A549 (cell line): ENCODE results near the gene COCH. TPM values are rescaled to one million over a fixed set of nuclear protein-coding genes. Genes with fewer than 3 reads are reported as not detected.

Experiments used
- ATAC-seq, 2 experiments: fragments of 200-7000 bp in 1 of 2; fragments of >200 bp in 1 of 2; cut with Nextera tagmentation in 1 of 2; cut with Tn5 transposase in 1 of 2; 3 replicates each; pipeline versions ENCODE4 v1.8.0 to v1.9.1; 2018 to 2020; ENCODE audit warnings: mild to moderate bottlenecking in 1 of 2, moderate library complexity in 1 of 2
- CTCF ChIA-PET: fragments of 300-600 bp; sonication (Branson Sonifier 250); formaldehyde crosslinking; extraction: SDS; loops from one replicate; lab custom pipeline; 2021; ENCODE audit warnings: antibody characterized with exemption, inconsistent platforms; lab: Yijun Ruan, JAX
- POLR2A ChIA-PET: fragments of 350-600 bp; formaldehyde crosslinking; extraction: SDS; loops from one replicate; lab custom pipeline; 2021; ENCODE audit warnings: antibody characterized with exemption, inconsistent platforms; lab: Yijun Ruan, JAX
- DNase-seq, 2 experiments: peaks; one replicate each; pipeline versions ENCODE4 v3.0.0 to v3.0.0-alpha.2; 2011 to 2016; ENCODE audit warnings: low read depth in 1 of 2, low spot score in 1 of 2
- FAIRE-seq: peaks from 2 replicates; lab custom pipeline; 2011; peaks lifted over from hg19 to GRCh38; lab: Jason Lieb, UNC
- H3K27ac ChIP-seq, 2 experiments: fragments of >200 bp; sonication (Bioruptor Twin); formaldehyde crosslinking; 3 replicates each; pipeline ENCODE4 v1.5.1; 2016 to 2017
- H3K4me1 ChIP-seq: fragments of >200 bp; sonication (Bioruptor Twin); formaldehyde crosslinking; 3 replicates; pipeline ENCODE4 v1.6.1; 2016
- H3K4me2 ChIP-seq: fragments of >200 bp; sonication (Bioruptor Twin); formaldehyde crosslinking; 3 replicates; pipeline ENCODE4 v1.6.1; 2016
- H3K4me3 ChIP-seq: fragments of >200 bp; sonication (Bioruptor Twin); formaldehyde crosslinking; 3 replicates; pipeline ENCODE4 v1.5.1; 2016
- H3K9me3 ChIP-seq: fragments of >200 bp; sonication (Bioruptor Twin); formaldehyde crosslinking; 3 replicates; pipeline ENCODE4 v1.6.1; 2016
- CHD2 ChIP-seq: fragments of 150-350 bp; IDR thresholded peaks from 2 replicates; pipeline ENCODE4 v1.6.1; 2014; ENCODE audit warnings: low read length; ENCODE audit not compliant: partially characterized antibody
- EP300 ChIP-seq, 2 experiments: fragments of >200 bp; sonication (Bioruptor Twin); formaldehyde crosslinking; IDR thresholded peaks; 2 replicates in 1 of 2; 3 replicates in 1 of 2; pipeline ENCODE4 v1.6.1; 2016 to 2017
- FOSB ChIP-seq: fragments of 250-450 bp; sonication (Bioruptor Pico); IDR thresholded peaks from 2 replicates; pipeline ENCODE4 v1.5.0; 2020; ENCODE audit warnings: mild to moderate bottlenecking, moderate library complexity
- FOSL2 ChIP-seq, 2 experiments: fragments of 450-650 bp in 1 of 2; fragments of >200 bp in 1 of 2; sonication (Bioruptor Twin) in 1 of 2; formaldehyde crosslinking; IDR thresholded peaks; 2 replicates each; pipeline versions ENCODE4 v1.5.0 to v1.6.1; 2016 to 2020; ENCODE audit warnings: mild to moderate bottlenecking in 1 of 2, moderate library complexity in 1 of 2
- GATA3 ChIP-seq: IDR thresholded peaks from 2 replicates; pipeline ENCODE4 v1.6.1; 2012; ENCODE audit warnings: borderline replicate concordance
- HDAC2 ChIP-seq: fragments of 200-600 bp; sonication (generic); IDR thresholded peaks from 2 replicates; pipeline ENCODE4 v1.6.1; 2016
- HOXB13 ChIP-seq: fragments of 250-450 bp; sonication (Bioruptor Pico); IDR thresholded peaks from 2 replicates; pipeline ENCODE4 v1.5.0; 2020; ENCODE audit warnings: low read depth, mild to moderate bottlenecking, moderate library complexity
- MAX ChIP-seq: IDR thresholded peaks from 2 replicates; pipeline ENCODE4 v1.6.1; 2012
- MYC ChIP-seq: IDR thresholded peaks from 2 replicates; pipeline ENCODE4 v1.6.1; 2012; ENCODE audit warnings: mild to moderate bottlenecking, inconsistent platforms, low read length, improper control_type of control experiment, borderline replicate concordance
- RCOR1 ChIP-seq: fragments of 150-350 bp; IDR thresholded peaks from 2 replicates; pipeline ENCODE4 v1.6.1; 2014; ENCODE audit warnings: antibody characterized with exemption, low read length, low read depth
- RFX5 ChIP-seq: fragments of 450-650 bp; IDR thresholded peaks from 2 replicates; pipeline ENCODE4 v1.7.1; 2014; ENCODE audit warnings: antibody characterized with exemption, mild to moderate bottlenecking, moderate library complexity
- RNF2 ChIP-seq: fragments of 200-600 bp; sonication (generic); IDR thresholded peaks from 2 replicates; pipeline ENCODE4 v1.6.1; 2016; ENCODE audit warnings: low read depth, mild to moderate bottlenecking, antibody characterized with exemption, moderate library complexity, borderline replicate concordance
- SREBF2 ChIP-seq: fragments of 450-650 bp; IDR thresholded peaks from 2 replicates; pipeline ENCODE4 v1.6.1; 2014; ENCODE audit warnings: mild to moderate bottlenecking, moderate library complexity
- ZC3H11A ChIP-seq: fragments of 450-650 bp; IDR thresholded peaks from 2 replicates; pipeline ENCODE4 v1.6.1; 2014; ENCODE audit warnings: antibody characterized with exemption, mild to moderate bottlenecking
- ZFP36 ChIP-seq: fragments of 450-650 bp; IDR thresholded peaks from 2 replicates; pipeline ENCODE4 v1.6.1; 2014; ENCODE audit warnings: borderline replicate concordance; ENCODE audit not compliant: partially characterized antibody
- WGBS: methylation state at CpG from one replicate; pipeline ENCODE4 v1.1.6; 2017; ENCODE audit errors: missing lambda C conversion rate; 5-methylcytosine and 5-hydroxymethylcytosine counted together
- polyA plus RNA-seq, 4 experiments: library from polyadenylated mRNA; depleted of rRNA in 3 of 4; stranded (reverse); fragments of >200 nt; fragmentation: RNase III in 1 of 4; extraction: RNeasy Plus Mini Kit Qiagen cat#74134 plus additional on column Dnase treatment in 1 of 4; gene quantifications; 2 replicates in 3 of 4; 3 replicates in 1 of 4; pipeline ENCODE4 v1.2.3, GENCODE V29; 2011 to 2017
- TF ChIP-seq, protein P1 (sequence below): fragments of 250-450 bp; sonication (Bioruptor Pico); IDR thresholded peaks from 2 replicates; pipeline ENCODE4 v1.5.0; 2021; ENCODE audit warnings: mild to moderate bottlenecking, moderate library complexity, borderline replicate concordance
- TF ChIP-seq, protein P2 (sequence below): IDR thresholded peaks from 2 replicates; pipeline ENCODE4 v1.6.1; 2012; ENCODE audit warnings: low read depth, borderline replicate concordance
- TF ChIP-seq, protein P3 (sequence below): fragments of 250-450 bp; sonication (Bioruptor Pico); IDR thresholded peaks from 2 replicates; pipeline ENCODE4 v1.5.0; 2020; ENCODE audit warnings: low read depth, mild to moderate bottlenecking, moderate library complexity

The COCH gene
- polyA plus RNA-seq, 2 of the 4 experiments (the other 2 are of a cell fraction) = 33.0 to 45.9 TPM

DNA sequence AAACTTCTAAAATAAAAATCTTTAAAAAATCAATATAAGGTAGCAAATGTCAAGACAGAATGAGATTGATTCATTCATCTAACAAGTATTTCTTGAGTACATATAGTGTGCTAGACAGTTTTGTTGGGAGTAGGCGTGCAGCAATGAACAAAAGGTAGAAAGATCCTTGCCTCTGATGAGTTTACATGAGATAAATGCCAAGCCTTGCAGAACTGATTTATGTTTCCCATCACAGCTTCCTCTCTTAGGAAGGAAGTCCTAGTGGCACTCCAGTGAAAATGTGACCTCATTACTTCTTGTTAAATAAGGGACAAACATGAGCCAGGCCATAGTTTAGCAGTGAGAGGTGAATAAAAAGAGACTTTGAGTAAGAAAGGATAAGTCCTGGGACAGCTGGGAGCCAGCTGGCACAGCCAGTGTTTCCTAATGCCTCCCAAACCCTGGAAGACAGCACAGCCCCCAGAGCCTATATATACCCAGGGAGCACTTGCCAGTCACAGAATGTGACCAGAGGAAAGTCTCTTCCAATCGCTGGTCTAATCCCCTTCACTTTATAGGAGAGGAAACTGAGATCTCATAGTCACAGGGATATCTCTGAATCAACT is 4.7 kb upstream of the COCH start:
- no peak overlapping the region for H3K27ac ChIP-seq
- POLR2A ChIA-PET = no interaction called here
- no peak overlapping the region for H3K4me2 ChIP-seq
- WGBS = 66% methylated on average over 2 of the region's 2 CpGs
- 0 out of 3 replicates have a peak, but pooled peaks cover 4% of the 10 kb centered on the region for H3K4me1 ChIP-seq
- TF ChIP-seq FOSL2 (IDR thresholded peaks at IDR 0.05) (no peak), FOSL2 (CRISPR knock-in tag; IDR thresholded peaks at IDR 0.05) (no peak)
- ATAC-seq (no peak), DNase-seq (no peak), FAIRE-seq (no peak)
- no peak overlapping the region for H3K4me3 ChIP-seq
- no peaks in the 10 kb centered on the region for H3K9me3 ChIP-seq
- CTCF ChIA-PET = interaction anchor here (0.6 kb wide), 1 partner anchor 1567 kb away, joined by 3 read pairs; no protein-coding TSS in a partner anchor

DNA sequence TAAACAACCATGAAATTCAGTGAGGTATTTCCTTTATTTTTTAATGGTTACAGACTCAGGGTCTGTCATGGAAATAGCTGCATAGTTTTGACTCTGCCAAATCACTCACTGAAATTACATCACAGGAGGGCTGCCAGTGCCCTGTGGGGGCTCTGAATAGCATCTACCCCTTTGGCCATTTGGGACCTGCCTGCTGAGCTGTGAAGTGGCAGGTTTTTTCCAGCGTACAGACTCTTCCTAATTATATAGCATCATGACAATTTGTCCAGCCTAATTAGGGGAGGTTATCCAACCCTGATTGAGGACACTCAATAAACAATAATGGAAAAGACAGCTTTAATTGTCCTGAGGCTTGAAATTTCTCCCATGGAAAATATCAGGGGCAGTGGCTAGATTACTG is 1.8 kb upstream of the COCH start:
- H3K4me2 ChIP-seq = no peak overlapping the region
- ATAC-seq = no peak
- ChIA-PET CTCF (interaction anchor here (1.0 to 2.3 kb wide), 2 partner anchors 15 to 177 kb away, joined by 3 to 10 read pairs; no protein-coding TSS in a partner anchor), POLR2A (no interaction called here)
- no peak for TF ChIP-seq MAX
- no peak for TF ChIP-seq HOXB13 (CRISPR knock-in tag)
- TF ChIP-seq, protein P1, sequence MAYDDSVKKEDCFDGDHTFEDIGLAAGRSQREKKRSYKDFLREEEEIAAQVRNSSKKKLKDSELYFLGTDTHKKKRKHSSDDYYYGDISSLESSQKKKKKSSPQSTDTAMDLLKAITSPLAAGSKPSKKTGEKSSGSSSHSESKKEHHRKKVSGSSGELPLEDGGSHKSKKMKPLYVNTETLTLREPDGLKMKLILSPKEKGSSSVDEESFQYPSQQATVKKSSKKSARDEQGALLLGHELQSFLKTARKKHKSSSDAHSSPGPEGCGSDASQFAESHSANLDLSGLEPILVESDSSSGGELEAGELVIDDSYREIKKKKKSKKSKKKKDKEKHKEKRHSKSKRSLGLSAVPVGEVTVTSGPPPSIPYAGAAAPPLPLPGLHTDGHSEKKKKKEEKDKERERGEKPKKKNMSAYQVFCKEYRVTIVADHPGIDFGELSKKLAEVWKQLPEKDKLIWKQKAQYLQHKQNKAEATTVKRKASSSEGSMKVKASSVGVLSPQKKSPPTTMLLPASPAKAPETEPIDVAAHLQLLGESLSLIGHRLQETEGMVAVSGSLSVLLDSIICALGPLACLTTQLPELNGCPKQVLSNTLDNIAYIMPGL (CRISPR knock-in tag) = no peak
- no peak for TF ChIP-seq ZC3H11A
- TF ChIP-seq GATA3 = no peak
- no peak for TF ChIP-seq ZFP36
- TF ChIP-seq, protein P2, sequence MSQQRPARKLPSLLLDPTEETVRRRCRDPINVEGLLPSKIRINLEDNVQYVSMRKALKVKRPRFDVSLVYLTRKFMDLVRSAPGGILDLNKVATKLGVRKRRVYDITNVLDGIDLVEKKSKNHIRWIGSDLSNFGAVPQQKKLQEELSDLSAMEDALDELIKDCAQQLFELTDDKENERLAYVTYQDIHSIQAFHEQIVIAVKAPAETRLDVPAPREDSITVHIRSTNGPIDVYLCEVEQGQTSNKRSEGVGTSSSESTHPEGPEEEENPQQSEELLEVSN = no peak
- no peak for TF ChIP-seq HDAC2
- no peak for TF ChIP-seq MYC
- TF ChIP-seq EP300 (IDR thresholded peaks at IDR 0.05) = no peak
- no peak for TF ChIP-seq CHD2
- TF ChIP-seq RFX5 = no peak
- no peak for TF ChIP-seq RNF2
- TF ChIP-seq SREBF2 = no peak
- TF ChIP-seq FOSB = no peak
- no peak for TF ChIP-seq RCOR1
- TF ChIP-seq, protein P3, sequence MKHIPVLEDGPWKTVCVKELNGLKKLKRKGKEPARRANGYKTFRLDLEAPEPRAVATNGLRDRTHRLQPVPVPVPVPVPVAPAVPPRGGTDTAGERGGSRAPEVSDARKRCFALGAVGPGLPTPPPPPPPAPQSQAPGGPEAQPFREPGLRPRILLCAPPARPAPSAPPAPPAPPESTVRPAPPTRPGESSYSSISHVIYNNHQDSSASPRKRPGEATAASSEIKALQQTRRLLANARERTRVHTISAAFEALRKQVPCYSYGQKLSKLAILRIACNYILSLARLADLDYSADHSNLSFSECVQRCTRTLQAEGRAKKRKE (CRISPR knock-in tag) = no peak
- H3K27ac ChIP-seq = no peak overlapping the region
- H3K4me3 ChIP-seq = no peak overlapping the region
- H3K4me1 ChIP-seq = 0 out of 3 replicates have a peak, but pooled peaks cover 4% of the 10 kb centered on the region
- 92% methylated on average over 1 of the region's 1 CpG for WGBS
- H3K9me3 ChIP-seq = no peaks in the 10 kb centered on the region
- DNase-seq = no peak
- no peak for FAIRE-seq
